HepG2 (cell line): ENCODE results near the gene BMAL1. TPM values are rescaled to one million over a fixed set of nuclear protein-coding genes. Genes with fewer than 3 reads are reported as not detected.
A peak's percentile ranks its signal among the peaks of the same experiment; 100 is the strongest.

Experiments
- ATAC-seq: fragments of 200-7000 bp; cut with Tn5 transposase; 3 replicates; pipeline ENCODE4 v1.9.1; 2020; ENCODE audit warnings: mild to moderate bottlenecking, moderate library complexity
- BruUV-seq: library from RNA; stranded (reverse); fragments of 400-500 nt; replicated peaks from 2 replicates; lab custom pipeline; 2021; lab: Mats Ljungman, UMichigan
- CTCF ChIA-PET: fragments of 300-600 bp; formaldehyde crosslinking; extraction: SDS; loops from one replicate; lab custom pipeline; 2021; ENCODE audit warnings: low total read pairs, inconsistent platforms, low intra/inter-chr PET ratio; lab: Yijun Ruan, JAX
- POLR2A ChIA-PET: fragments of 350-600 bp; sonication (Branson Sonifier 250); formaldehyde crosslinking; loops from one replicate; lab custom pipeline; 2020; ENCODE audit warnings: antibody characterized with exemption, inconsistent platforms; lab: Yijun Ruan, JAX
- DNase-seq: peaks from one replicate; pipeline ENCODE4 v3.0.0-alpha.2; 2015; ENCODE audit warnings: low spot score
- FAIRE-seq: peaks from 3 replicates; lab custom pipeline; 2011; peaks lifted over from hg19 to GRCh38; lab: Jason Lieb, UNC
- H2AFZ ChIP-seq: one replicate; pipeline ENCODE4 v1.6.1; 2011; ENCODE audit warnings: low read length, inconsistent platforms
- H3K27ac ChIP-seq: fragments of 300-600 bp; 3 replicates; pipeline ENCODE4 v1.8.0; 2011; ENCODE audit warnings: mixed run types, mild to moderate bottlenecking, mixed read lengths, low read length, inconsistent platforms; ENCODE audit not compliant: insufficient read depth; ENCODE audit errors: extremely low read length
- H3K27me3 ChIP-seq, 2 experiments: fragments of 200-600 bp in 1 of 2; 2 replicates in 1 of 2; 3 replicates in 1 of 2; pipeline versions ENCODE4 v1.6.0 to v1.8.0; 2011; ENCODE audit warnings: low read length in 2 of 2, mild to moderate bottlenecking in 2 of 2, moderate library complexity in 2 of 2, inconsistent platforms in 1 of 2; ENCODE audit not compliant: insufficient read depth in 2 of 2, control insufficient read depth in 1 of 2
- H3K36me3 ChIP-seq, 2 experiments: fragments of 200-600 bp in 1 of 2; replicated peaks in 1 of 2; 2 replicates in 1 of 2; 3 replicates in 1 of 2; pipeline versions ENCODE4 v1.5.1 to v1.8.0; 2011; ENCODE audit warnings: low read length in 2 of 2, inconsistent platforms in 1 of 2; ENCODE audit not compliant: insufficient read depth in 2 of 2, control insufficient read depth in 1 of 2
- H3K4me1 ChIP-seq: 2 replicates; pipeline ENCODE4 v1.5.1; 2012; ENCODE audit warnings: low read length, inconsistent platforms; ENCODE audit not compliant: insufficient read depth
- H3K4me2 ChIP-seq: 2 replicates; pipeline ENCODE4 v1.6.0; 2011; ENCODE audit warnings: low read depth, low read length, inconsistent platforms
- H3K4me3 ChIP-seq, 3 experiments: fragments of 200-600 bp in 1 of 3; sonication (generic), shearing (Covaris generic) in 1 of 3; replicated peaks in 1 of 3; 2 replicates each; pipeline ENCODE4 v1.5.1; 2011 to 2016; ENCODE audit warnings: low read length in 3 of 3, inconsistent platforms in 2 of 3, low read depth in 2 of 3, mild to moderate bottlenecking in 2 of 3, control low read depth in 1 of 3, mixed read lengths in 1 of 3; ENCODE audit not compliant: insufficient read depth in 1 of 3
- H3K79me2 ChIP-seq: one replicate; pipeline ENCODE4 v1.6.1; 2011; ENCODE audit warnings: low read length, inconsistent platforms; ENCODE audit not compliant: insufficient read depth
- H3K9ac ChIP-seq: 2 replicates; pipeline ENCODE4 v1.6.0; 2011; ENCODE audit warnings: mild to moderate bottlenecking, low read depth, low read length, inconsistent platforms; ENCODE audit not compliant: insufficient read depth
- H3K9me3 ChIP-seq: 2 replicates; pipeline ENCODE4 v1.5.1; 2012; ENCODE audit warnings: mild to moderate bottlenecking, low read length
- H4K20me1 ChIP-seq: 2 replicates; pipeline ENCODE4 v1.6.0; 2011; ENCODE audit warnings: inconsistent platforms, mild to moderate bottlenecking, low read length, moderate library complexity; ENCODE audit not compliant: insufficient read depth
- ARID2 ChIP-seq: sonication (generic); formaldehyde crosslinking; IDR thresholded peaks from 2 replicates; pipeline ENCODE4 v1.8.1; 2022; ENCODE audit warnings: mild to moderate bottlenecking, missing genetic modification reagents, borderline replicate concordance
- BCL6 ChIP-seq: IDR thresholded peaks from 2 replicates; pipeline ENCODE4 v1.6.1; 2016; ENCODE audit warnings: missing genetic modification reagents, missing compliant biosample characterization
- ESRRA ChIP-seq: sonication (generic); formaldehyde crosslinking; IDR thresholded peaks from 2 replicates; pipeline ENCODE4 v1.5.1; 2020; ENCODE audit warnings: mild to moderate bottlenecking, low read depth, missing genetic modification reagents
- HDAC2 ChIP-seq: sonication (generic); formaldehyde crosslinking; IDR thresholded peaks from 2 replicates; pipeline ENCODE4 v1.4.0; 2020; ENCODE audit warnings: missing genetic modification reagents
- MBD4 ChIP-seq: IDR thresholded peaks from 2 replicates; pipeline ENCODE4 v1.6.1; 2012; ENCODE audit warnings: low read length, inconsistent platforms, borderline replicate concordance
- NCOA5 ChIP-seq: sonication (generic); formaldehyde crosslinking; IDR thresholded peaks from 2 replicates; pipeline ENCODE4 v1.4.0; 2020; ENCODE audit warnings: missing genetic modification reagents
- SOX5 ChIP-seq: IDR thresholded peaks from 2 replicates; pipeline ENCODE4 v1.6.1; 2016; ENCODE audit warnings: borderline replicate concordance
- ZC3H4 ChIP-seq: sonication (generic); formaldehyde crosslinking; IDR thresholded peaks from 2 replicates; pipeline ENCODE4 v1.4.0; 2020; ENCODE audit warnings: missing genetic modification reagents, borderline replicate concordance
- ZFP36L2 ChIP-seq: sonication (generic); formaldehyde crosslinking; IDR thresholded peaks from 2 replicates; pipeline ENCODE4 v1.4.0; 2020; ENCODE audit warnings: missing genetic modification reagents
- ZNF235 ChIP-seq: sonication (generic); formaldehyde crosslinking; IDR thresholded peaks from 2 replicates; pipeline ENCODE4 v1.8.1; 2023; ENCODE audit warnings: mild to moderate bottlenecking, missing genetic modification reagents, borderline replicate concordance
- ZNF333 ChIP-seq: sonication (generic); formaldehyde crosslinking; IDR thresholded peaks from 2 replicates; pipeline ENCODE4 v1.4.0; 2020; ENCODE audit warnings: mild to moderate bottlenecking, missing genetic modification reagents, borderline replicate concordance
- ZNF350 ChIP-seq: sonication (generic); formaldehyde crosslinking; IDR thresholded peaks from 2 replicates; pipeline ENCODE4 v1.4.0; 2020; ENCODE audit warnings: mild to moderate bottlenecking, low read depth, missing genetic modification reagents, borderline replicate concordance
- ZNF441 ChIP-seq: sonication (generic); formaldehyde crosslinking; IDR thresholded peaks from 2 replicates; pipeline ENCODE4 v1.7.0; 2021; ENCODE audit warnings: missing genetic modification reagents, borderline replicate concordance
- ZNF446 ChIP-seq: sonication (generic); formaldehyde crosslinking; IDR thresholded peaks from 2 replicates; pipeline ENCODE4 v1.5.0; 2020; ENCODE audit warnings: mild to moderate bottlenecking, missing genetic modification reagents
- ZNF562 ChIP-seq: sonication (generic); formaldehyde crosslinking; IDR thresholded peaks from 2 replicates; pipeline ENCODE4 v1.8.0; 2022; ENCODE audit warnings: missing genetic modification reagents, borderline replicate concordance
- ZNF724P ChIP-seq: sonication (generic); formaldehyde crosslinking; IDR thresholded peaks from 2 replicates; pipeline ENCODE4 v1.8.0; 2022; ENCODE audit warnings: missing genetic modification reagents, borderline replicate concordance
- WGBS: methylation state at CpG from one replicate; pipeline ENCODE4 v1.1.6; 2017; ENCODE audit warnings: low lambda C conversion rate; 5-methylcytosine and 5-hydroxymethylcytosine counted together
- in situ Hi-C: cut with HindIII; loops from 2 replicates; pipeline ENCODE4 v1.10.0; 2017; ENCODE audit warnings: low pct_unique_long_range_greater_than_20kb; ENCODE audit not compliant: extremely low pct_ligation_motif_present
- intact Hi-C: fragments of 100-400 bp; cut with micrococcal nuclease; formaldehyde crosslinking; loops from one replicate; pipeline ENCODE4 v1.10.0; 2022; ENCODE audit not compliant: unreplicated experiment
- polyA plus RNA-seq, 8 experiments: library from polyadenylated mRNA; depleted of rRNA in 3 of 8; stranded (reverse) in 7 of 8; unstranded in 1 of 8; fragments of >200 nt; fragmentation: Illumina TruSeq in 4 of 8; extraction: Trizol in 4 of 8; gene quantifications; 2 replicates each; pipeline versions ENCODE4 v1.2.1 to v1.2.3, GENCODE V29; 2011 to 2016; ENCODE audit warnings: low read depth in 4 of 8, missing spikeins in 1 of 8, mixed read lengths in 1 of 8; ENCODE audit not compliant: insufficient read depth in 1 of 8
- total RNA-seq, 5 experiments: library from RNA; depleted of rRNA; stranded (reverse); fragments of >200 nt; fragmentation: Illumina TruSeq; extraction: Trizol; gene quantifications; 2 replicates each; pipeline ENCODE4 v1.2.3, GENCODE V29; 2016; ENCODE audit warnings: low read depth in 1 of 5
- TF ChIP-seq, protein P1 (sequence below): sonication (generic); formaldehyde crosslinking; IDR thresholded peaks from 2 replicates; pipeline ENCODE4 v1.4.0; 2020; ENCODE audit warnings: missing genetic modification reagents, borderline replicate concordance
- TF ChIP-seq, protein P2 (sequence below): sonication (generic); formaldehyde crosslinking; conservative IDR thresholded peaks from 2 replicates; pipeline ENCODE4 v1.4.0; 2020; ENCODE audit warnings: missing genetic modification reagents

The BMAL1 gene
- total and polyA plus RNA-seq, 2 of the 13 experiments (the other 11 are each of a cell fraction or from before 2014, with no cell fraction given), result 4.5 to 4.8 TPM

DNA sequence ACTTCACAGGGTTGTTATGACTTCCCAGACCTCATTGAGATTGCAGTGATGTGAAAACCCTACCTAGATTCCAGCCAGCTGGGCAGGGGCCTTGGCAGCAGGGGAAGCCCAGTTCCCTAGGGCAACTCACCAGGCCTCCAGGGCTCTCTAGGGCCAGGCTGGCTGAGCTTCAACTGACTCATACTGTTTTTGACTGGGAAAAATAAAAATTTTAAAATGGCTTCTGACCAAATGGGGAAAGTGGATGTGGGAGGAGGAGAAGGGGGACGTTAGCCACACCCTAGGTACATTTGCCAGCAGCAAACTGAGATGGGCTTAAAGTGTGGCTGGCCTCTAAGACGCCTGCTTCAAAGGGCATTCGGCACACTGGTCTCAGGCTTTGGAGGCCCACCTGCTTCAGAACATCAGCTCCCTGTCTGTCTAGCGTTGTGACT is 39.0 kb downstream of the BMAL1 start (continued):
- TF ChIP-seq, protein P1, sequence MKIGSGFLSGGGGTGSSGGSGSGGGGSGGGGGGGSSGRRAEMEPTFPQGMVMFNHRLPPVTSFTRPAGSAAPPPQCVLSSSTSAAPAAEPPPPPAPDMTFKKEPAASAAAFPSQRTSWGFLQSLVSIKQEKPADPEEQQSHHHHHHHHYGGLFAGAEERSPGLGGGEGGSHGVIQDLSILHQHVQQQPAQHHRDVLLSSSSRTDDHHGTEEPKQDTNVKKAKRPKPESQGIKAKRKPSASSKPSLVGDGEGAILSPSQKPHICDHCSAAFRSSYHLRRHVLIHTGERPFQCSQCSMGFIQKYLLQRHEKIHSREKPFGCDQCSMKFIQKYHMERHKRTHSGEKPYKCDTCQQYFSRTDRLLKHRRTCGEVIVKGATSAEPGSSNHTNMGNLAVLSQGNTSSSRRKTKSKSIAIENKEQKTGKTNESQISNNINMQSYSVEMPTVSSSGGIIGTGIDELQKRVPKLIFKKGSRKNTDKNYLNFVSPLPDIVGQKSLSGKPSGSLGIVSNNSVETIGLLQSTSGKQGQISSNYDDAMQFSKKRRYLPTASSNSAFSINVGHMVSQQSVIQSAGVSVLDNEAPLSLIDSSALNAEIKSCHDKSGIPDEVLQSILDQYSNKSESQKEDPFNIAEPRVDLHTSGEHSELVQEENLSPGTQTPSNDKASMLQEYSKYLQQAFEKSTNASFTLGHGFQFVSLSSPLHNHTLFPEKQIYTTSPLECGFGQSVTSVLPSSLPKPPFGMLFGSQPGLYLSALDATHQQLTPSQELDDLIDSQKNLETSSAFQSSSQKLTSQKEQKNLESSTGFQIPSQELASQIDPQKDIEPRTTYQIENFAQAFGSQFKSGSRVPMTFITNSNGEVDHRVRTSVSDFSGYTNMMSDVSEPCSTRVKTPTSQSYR, result no peak
- TF ChIP-seq ZNF441, result no peak
- no peak for TF ChIP-seq ZC3H4 (CRISPR knock-in tag)

DNA sequence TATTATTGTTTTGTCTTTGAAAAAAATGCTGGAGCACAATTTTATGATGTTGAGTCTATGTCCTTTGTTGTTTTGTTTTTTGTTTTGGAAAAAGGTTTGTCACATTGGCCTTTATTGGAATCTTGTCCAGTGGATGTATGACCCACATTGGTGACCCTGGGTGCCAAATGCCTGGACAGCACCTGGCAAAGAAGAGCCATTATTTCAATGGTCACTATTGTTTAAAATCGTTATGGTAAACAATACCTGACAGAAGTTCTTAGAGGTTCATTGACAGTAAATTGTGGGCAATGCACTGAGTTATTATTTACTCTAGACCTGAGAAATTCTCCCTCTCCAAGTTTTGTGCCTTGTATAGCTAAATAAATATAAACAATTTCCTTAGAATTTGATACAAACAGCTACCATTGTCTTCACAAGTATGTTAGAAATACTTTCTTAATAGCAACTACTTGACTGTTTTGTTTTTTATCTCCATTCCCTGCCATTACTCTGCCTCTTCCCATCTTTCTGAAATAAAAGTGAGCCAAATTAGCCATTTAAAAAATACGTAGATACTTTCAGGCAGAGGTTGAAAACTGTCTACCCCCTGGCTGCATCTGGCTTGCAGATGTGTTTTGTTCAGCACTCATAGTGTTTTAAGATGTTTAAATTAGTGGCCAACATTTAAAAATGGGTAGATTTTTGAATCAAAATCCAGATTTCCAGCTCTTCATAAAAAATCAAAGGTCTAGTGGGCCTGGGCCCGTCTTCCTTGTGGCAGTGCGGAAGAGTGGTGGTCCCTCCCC is 39.9 kb downstream of the BMAL1 start:
- no peak overlapping the region for H3K27ac ChIP-seq
- H2AFZ ChIP-seq, result no peak overlapping the region
- 58% methylated on average over 4 of the region's 4 CpGs for WGBS
- POLR2A ChIA-PET, result no interaction called here
- no peaks in the 10 kb centered on the region for H3K9me3 ChIP-seq
- no TSS peak for BruUV-seq
- no peaks in the 10 kb centered on the region for H3K79me2 ChIP-seq
- in situ Hi-C loops (no loop called here), intact Hi-C loops (no loop called here)
- H3K4me2 ChIP-seq, result no peak overlapping the region
- no peak overlapping the region for H3K9ac ChIP-seq
- H3K27me3 ChIP-seq, result no peaks in the 10 kb centered on the region; a peak in 1 of 5 replicates
- DNase-seq, result no peak
- no peak for FAIRE-seq
- H3K4me3 ChIP-seq, result no peak overlapping the region
- no peak for ATAC-seq
- H3K4me1 ChIP-seq, result peaks cover 19% of the 10 kb centered on the region; the same call in 1 of the 2 replicates
- H3K36me3 ChIP-seq, result no peaks in the 10 kb centered on the region
- H4K20me1 ChIP-seq, result no peaks in the 10 kb centered on the region
- CTCF ChIA-PET, result no interaction called here
- TF ChIP-seq NCOA5 (CRISPR knock-in tag), result no peak
- no peak for TF ChIP-seq ZNF446 (CRISPR knock-in tag)
- TF ChIP-seq ZFP36L2 (CRISPR knock-in tag), result no peak
- no peak for TF ChIP-seq ESRRA
- TF ChIP-seq ZNF350 (CRISPR knock-in tag), result no peak
- peak; percentile 30; the same call in 1 of the 2 replicates for TF ChIP-seq SOX5 (CRISPR knock-in tag)
- no peak for TF ChIP-seq HDAC2
- TF ChIP-seq ZNF333 (CRISPR knock-in tag), result no peak
- TF ChIP-seq ARID2, result no peak
- no peak for TF ChIP-seq ZNF562 (CRISPR knock-in tag)
- TF ChIP-seq BCL6 (CRISPR knock-in tag), result peak; percentile 92
- no peak for TF ChIP-seq ZNF724P
- no peak for TF ChIP-seq ZNF235 (CRISPR knock-in tag)
- TF ChIP-seq, protein P2, sequence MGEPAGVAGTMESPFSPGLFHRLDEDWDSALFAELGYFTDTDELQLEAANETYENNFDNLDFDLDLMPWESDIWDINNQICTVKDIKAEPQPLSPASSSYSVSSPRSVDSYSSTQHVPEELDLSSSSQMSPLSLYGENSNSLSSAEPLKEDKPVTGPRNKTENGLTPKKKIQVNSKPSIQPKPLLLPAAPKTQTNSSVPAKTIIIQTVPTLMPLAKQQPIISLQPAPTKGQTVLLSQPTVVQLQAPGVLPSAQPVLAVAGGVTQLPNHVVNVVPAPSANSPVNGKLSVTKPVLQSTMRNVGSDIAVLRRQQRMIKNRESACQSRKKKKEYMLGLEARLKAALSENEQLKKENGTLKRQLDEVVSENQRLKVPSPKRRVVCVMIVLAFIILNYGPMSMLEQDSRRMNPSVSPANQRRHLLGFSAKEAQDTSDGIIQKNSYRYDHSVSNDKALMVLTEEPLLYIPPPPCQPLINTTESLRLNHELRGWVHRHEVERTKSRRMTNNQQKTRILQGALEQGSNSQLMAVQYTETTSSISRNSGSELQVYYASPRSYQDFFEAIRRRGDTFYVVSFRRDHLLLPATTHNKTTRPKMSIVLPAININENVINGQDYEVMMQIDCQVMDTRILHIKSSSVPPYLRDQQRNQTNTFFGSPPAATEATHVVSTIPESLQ (CRISPR knock-in tag), result no peak
- TF ChIP-seq MBD4, result no peak
